ENCODE data around the gene GNAL.
A peak's percentile ranks its signal among the peaks of the same experiment; 100 is the strongest.

Gene GNAL

GRCh38 chr18:11849279-11849678 is 160.2 kb downstream of the GNAL start:
- Histone ChIP-seq H3K27me3 (ENCODE audit: insufficient read depth, low read length, poor library complexity) (no peaks in the 10 kb centered on the region), H3K4me1 (ENCODE audit: insufficient read depth, low read length) (peaks cover 30% of the 10 kb centered on the region), H3K4me3 (ENCODE audit: low read depth in 1 of 2, low read length in 2 of 2) (no peak overlapping the region), H3K36me3 (ENCODE audit: insufficient read depth, low read length) (no peaks in the 10 kb centered on the region; the same call in 1 of the 2 replicates), H3K4me2 (ENCODE audit: insufficient read depth, low read length) (no peak overlapping the region; the same call in 1 of the 2 replicates), H2AFZ (ENCODE audit: low read depth, low read length) (no peak overlapping the region), H3K27ac (ENCODE audit: low read length) (no peak overlapping the region), H4K20me1 (ENCODE audit: insufficient read depth, low read length) (peaks cover 13% of the 10 kb centered on the region), H3K9me3 (ENCODE audit: insufficient read depth, low read length, severe bottlenecking) (no peaks in the 10 kb centered on the region), H3K9ac (ENCODE audit: low read depth, low read length) (no peak overlapping the region), H3K79me2 (ENCODE audit: insufficient read depth, low read length) (peaks cover 25% of the 10 kb centered on the region)
- TF ChIP-seq EZH2 (IDR thresholded peaks at IDR 0.05; ENCODE audit: borderline replicate concordance, low read depth, low read length, severe bottlenecking): no peak
- TF ChIP-seq, protein P1, sequence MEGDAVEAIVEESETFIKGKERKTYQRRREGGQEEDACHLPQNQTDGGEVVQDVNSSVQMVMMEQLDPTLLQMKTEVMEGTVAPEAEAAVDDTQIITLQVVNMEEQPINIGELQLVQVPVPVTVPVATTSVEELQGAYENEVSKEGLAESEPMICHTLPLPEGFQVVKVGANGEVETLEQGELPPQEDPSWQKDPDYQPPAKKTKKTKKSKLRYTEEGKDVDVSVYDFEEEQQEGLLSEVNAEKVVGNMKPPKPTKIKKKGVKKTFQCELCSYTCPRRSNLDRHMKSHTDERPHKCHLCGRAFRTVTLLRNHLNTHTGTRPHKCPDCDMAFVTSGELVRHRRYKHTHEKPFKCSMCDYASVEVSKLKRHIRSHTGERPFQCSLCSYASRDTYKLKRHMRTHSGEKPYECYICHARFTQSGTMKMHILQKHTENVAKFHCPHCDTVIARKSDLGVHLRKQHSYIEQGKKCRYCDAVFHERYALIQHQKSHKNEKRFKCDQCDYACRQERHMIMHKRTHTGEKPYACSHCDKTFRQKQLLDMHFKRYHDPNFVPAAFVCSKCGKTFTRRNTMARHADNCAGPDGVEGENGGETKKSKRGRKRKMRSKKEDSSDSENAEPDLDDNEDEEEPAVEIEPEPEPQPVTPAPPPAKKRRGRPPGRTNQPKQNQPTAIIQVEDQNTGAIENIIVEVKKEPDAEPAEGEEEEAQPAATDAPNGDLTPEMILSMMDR (IDR thresholded peaks at IDR 0.05; ENCODE audit: borderline replicate concordance, extremely low read depth, low read length, poor library complexity, severe bottlenecking): no peak
- ATAC-seq (ENCODE audit: insufficient read depth, low read depth): no peak
- DNase-seq: no peak

- peak; percentile 20; the same call in 1 of the 3 replicates for ATAC-seq (ENCODE audit: insufficient read depth, low read depth)
- Histone ChIP-seq H3K9ac (ENCODE audit: low read depth, low read length) (peak overlapping the region; percentile 73), H2AFZ (ENCODE audit: low read depth, low read length) (peak overlapping the region; percentile 89), H3K36me3 (ENCODE audit: insufficient read depth, low read length) (no peaks in the 10 kb centered on the region; the same call in 1 of the 2 replicates), H3K4me1 (ENCODE audit: insufficient read depth, low read length) (peaks cover 30% of the 10 kb centered on the region), H3K4me3 (ENCODE audit: low read depth in 1 of 2, low read length in 2 of 2) (peak overlapping the region; percentile 48 to 62), H3K27ac (ENCODE audit: low read length) (peak overlapping the region; percentile 79; the same call in 1 of the 2 replicates), H3K9me3 (ENCODE audit: insufficient read depth, low read length, severe bottlenecking) (no peaks in the 10 kb centered on the region), H3K79me2 (ENCODE audit: insufficient read depth, low read length) (peaks cover 25% of the 10 kb centered on the region), H4K20me1 (ENCODE audit: insufficient read depth, low read length) (peaks cover 13% of the 10 kb centered on the region), H3K27me3 (ENCODE audit: insufficient read depth, low read length, poor library complexity) (no peaks in the 10 kb centered on the region), H3K4me2 (ENCODE audit: insufficient read depth, low read length) (peak overlapping the region; percentile 61)
- no peak for TF ChIP-seq EZH2 (IDR thresholded peaks at IDR 0.05; ENCODE audit: borderline replicate concordance, low read depth, low read length, severe bottlenecking)
- TF ChIP-seq, protein P1 (IDR thresholded peaks at IDR 0.05; ENCODE audit: borderline replicate concordance, extremely low read depth, low read length, poor library complexity, severe bottlenecking): no peak
- DNase-seq: peak; percentile 47
These were observed 161.0 kb downstream of the GNAL start for GRCh38 chr18:11849841-11850634.

DNA sequence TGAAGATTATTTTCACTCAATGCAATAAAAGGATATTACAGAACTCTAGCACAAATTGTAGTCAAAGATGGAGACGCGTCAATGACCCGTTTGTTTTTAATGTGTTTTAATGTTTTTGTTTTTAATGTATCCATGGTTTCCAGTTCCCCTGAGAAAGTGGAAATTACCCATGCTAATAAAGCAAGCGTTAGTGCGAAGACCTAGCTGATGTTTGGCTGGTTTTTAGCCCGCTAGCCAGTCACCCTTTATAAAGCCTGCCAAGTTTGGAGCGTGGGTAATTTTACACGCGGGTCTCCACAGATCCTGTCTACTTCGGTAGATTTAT is 161.7 kb downstream of the GNAL start:
- Histone ChIP-seq H3K27ac (ENCODE audit: low read length) (peak overlapping the region; percentile 79), H2AFZ (ENCODE audit: low read depth, low read length) (peak overlapping the region; percentile 89), H3K27me3 (ENCODE audit: insufficient read depth, low read length, poor library complexity) (no peaks in the 10 kb centered on the region), H3K4me1 (ENCODE audit: insufficient read depth, low read length) (peaks cover 30% of the 10 kb centered on the region), H3K36me3 (ENCODE audit: insufficient read depth, low read length) (no peaks in the 10 kb centered on the region; the same call in 1 of the 2 replicates), H3K79me2 (ENCODE audit: insufficient read depth, low read length) (peaks cover 25% of the 10 kb centered on the region), H3K9me3 (ENCODE audit: insufficient read depth, low read length, severe bottlenecking) (no peaks in the 10 kb centered on the region), H3K4me2 (ENCODE audit: insufficient read depth, low read length) (peak overlapping the region; percentile 61), H4K20me1 (ENCODE audit: insufficient read depth, low read length) (peaks cover 13% of the 10 kb centered on the region), H3K4me3 (ENCODE audit: low read depth in 1 of 2, low read length in 2 of 2) (peak overlapping the region; percentile 48 to 62), H3K9ac (ENCODE audit: low read depth, low read length) (peak overlapping the region; percentile 73)
- ATAC-seq (ENCODE audit: insufficient read depth, low read depth) (peak; percentile 27), DNase-seq (no peak)
- TF ChIP-seq, protein P1 (IDR thresholded peaks at IDR 0.05; ENCODE audit: borderline replicate concordance, extremely low read depth, low read length, poor library complexity, severe bottlenecking): no peak
- no peak for TF ChIP-seq EZH2 (IDR thresholded peaks at IDR 0.05; ENCODE audit: borderline replicate concordance, low read depth, low read length, severe bottlenecking)

Data from DND-41 (cell line).